HepG2 (cell line): ENCODE data around the gene RAI14.

Experiments
- ARNTL ChIP-seq: sonication (generic); formaldehyde crosslinking; IDR thresholded peaks from 2 replicates; pipeline ENCODE4 v1.4.0; 2020; ENCODE audit warnings: mild to moderate bottlenecking, missing genetic modification reagents
- KLF9 ChIP-seq: IDR thresholded peaks from 2 replicates; pipeline ENCODE4 v1.6.1; 2016; ENCODE audit warnings: low read depth
- MAFK ChIP-seq, 2 experiments: IDR thresholded peaks in 1 of 2; conservative IDR thresholded peaks in 1 of 2; 2 replicates each; pipeline ENCODE4 v1.6.1; 2011; ENCODE audit warnings: improper control_type of control experiment in 2 of 2, low read length in 2 of 2
- POLR2A ChIP-seq, 2 experiments: IDR thresholded peaks; 2 replicates each; pipeline ENCODE4 v1.6.1; 2011; ENCODE audit warnings: low read depth in 2 of 2, low read length in 2 of 2, mild to moderate bottlenecking in 1 of 2, moderate library complexity in 1 of 2; ENCODE audit not compliant: insufficient read depth in 1 of 2
- TAF15 ChIP-seq: fragments of 200-400 bp; formaldehyde crosslinking; IDR thresholded peaks from one replicate; pipeline ENCODE4 v1.6.1; 2018; ENCODE audit warnings: mild to moderate bottlenecking, low read depth, low read length; ENCODE audit not compliant: poor library complexity, severe bottlenecking
- ZBTB7A ChIP-seq: sonication (generic); formaldehyde crosslinking; IDR thresholded peaks from 2 replicates; pipeline ENCODE4 v1.8.0; 2022; ENCODE audit warnings: mild to moderate bottlenecking, missing genetic modification reagents
- ZNF510 ChIP-seq: sonication (generic); formaldehyde crosslinking; IDR thresholded peaks from 2 replicates; pipeline ENCODE4 v1.4.0; 2020; ENCODE audit warnings: low read depth, mild to moderate bottlenecking, missing genetic modification reagents
- TF ChIP-seq, protein P1 (sequence below): sonication (generic); formaldehyde crosslinking; IDR thresholded peaks from 2 replicates; pipeline ENCODE4 v1.5.0; 2020; ENCODE audit warnings: mild to moderate bottlenecking, missing genetic modification reagents, moderate library complexity
- TF ChIP-seq, protein P2 (sequence below): sonication (generic); formaldehyde crosslinking; IDR thresholded peaks from 2 replicates; pipeline ENCODE4 v1.4.0; 2020; ENCODE audit warnings: mild to moderate bottlenecking, missing genetic modification reagents
- TF ChIP-seq, protein P3 (sequence below): sonication (generic); formaldehyde crosslinking; IDR thresholded peaks from 2 replicates; pipeline ENCODE4 v1.5.0; 2020; ENCODE audit warnings: missing genetic modification reagents
- TF ChIP-seq, protein P4 (sequence below): sonication (generic); formaldehyde crosslinking; IDR thresholded peaks from 2 replicates; pipeline ENCODE4 v1.4.0; 2020; ENCODE audit warnings: low read depth, missing genetic modification reagents

DNA sequence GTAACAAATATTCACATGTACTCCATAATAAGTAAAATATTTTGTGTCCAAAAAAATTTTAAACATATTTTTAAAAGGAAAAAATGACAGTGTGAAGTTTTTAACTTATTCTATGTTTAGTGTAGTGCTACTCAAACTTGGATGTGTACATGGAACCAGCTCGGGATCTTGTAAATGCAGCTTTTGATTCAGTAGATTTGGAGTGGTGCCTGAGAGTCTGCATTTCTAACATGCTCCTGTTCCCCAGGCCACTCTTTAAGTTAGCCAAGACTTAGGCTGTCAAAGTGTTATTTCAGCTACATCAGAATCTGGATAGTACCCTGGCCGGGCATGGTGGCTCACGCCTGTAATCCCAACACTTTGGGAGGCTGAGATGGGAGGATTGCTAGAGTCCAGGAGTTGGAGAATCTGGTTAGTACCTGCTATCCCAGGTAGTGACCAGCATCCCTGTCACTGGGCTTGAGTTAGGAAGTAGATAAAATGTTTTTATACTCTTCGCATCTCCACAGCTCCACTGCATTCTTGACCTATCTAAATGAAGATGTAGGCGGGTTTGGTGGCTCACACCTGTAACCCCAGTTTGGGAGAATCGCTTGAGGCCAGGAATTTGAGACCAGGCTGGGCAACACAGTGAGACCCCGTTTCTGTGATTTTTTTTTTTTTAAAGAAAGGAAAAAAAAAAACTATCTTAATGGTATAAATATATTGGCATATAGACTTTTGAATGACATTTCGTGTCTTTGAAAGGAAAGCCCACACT, 122.1 kb downstream of the RAI14 start:
- TF ChIP-seq, protein P1, sequence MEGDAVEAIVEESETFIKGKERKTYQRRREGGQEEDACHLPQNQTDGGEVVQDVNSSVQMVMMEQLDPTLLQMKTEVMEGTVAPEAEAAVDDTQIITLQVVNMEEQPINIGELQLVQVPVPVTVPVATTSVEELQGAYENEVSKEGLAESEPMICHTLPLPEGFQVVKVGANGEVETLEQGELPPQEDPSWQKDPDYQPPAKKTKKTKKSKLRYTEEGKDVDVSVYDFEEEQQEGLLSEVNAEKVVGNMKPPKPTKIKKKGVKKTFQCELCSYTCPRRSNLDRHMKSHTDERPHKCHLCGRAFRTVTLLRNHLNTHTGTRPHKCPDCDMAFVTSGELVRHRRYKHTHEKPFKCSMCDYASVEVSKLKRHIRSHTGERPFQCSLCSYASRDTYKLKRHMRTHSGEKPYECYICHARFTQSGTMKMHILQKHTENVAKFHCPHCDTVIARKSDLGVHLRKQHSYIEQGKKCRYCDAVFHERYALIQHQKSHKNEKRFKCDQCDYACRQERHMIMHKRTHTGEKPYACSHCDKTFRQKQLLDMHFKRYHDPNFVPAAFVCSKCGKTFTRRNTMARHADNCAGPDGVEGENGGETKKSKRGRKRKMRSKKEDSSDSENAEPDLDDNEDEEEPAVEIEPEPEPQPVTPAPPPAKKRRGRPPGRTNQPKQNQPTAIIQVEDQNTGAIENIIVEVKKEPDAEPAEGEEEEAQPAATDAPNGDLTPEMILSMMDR (CRISPR knock-in tag) = no peak
- TF ChIP-seq, protein P2, sequence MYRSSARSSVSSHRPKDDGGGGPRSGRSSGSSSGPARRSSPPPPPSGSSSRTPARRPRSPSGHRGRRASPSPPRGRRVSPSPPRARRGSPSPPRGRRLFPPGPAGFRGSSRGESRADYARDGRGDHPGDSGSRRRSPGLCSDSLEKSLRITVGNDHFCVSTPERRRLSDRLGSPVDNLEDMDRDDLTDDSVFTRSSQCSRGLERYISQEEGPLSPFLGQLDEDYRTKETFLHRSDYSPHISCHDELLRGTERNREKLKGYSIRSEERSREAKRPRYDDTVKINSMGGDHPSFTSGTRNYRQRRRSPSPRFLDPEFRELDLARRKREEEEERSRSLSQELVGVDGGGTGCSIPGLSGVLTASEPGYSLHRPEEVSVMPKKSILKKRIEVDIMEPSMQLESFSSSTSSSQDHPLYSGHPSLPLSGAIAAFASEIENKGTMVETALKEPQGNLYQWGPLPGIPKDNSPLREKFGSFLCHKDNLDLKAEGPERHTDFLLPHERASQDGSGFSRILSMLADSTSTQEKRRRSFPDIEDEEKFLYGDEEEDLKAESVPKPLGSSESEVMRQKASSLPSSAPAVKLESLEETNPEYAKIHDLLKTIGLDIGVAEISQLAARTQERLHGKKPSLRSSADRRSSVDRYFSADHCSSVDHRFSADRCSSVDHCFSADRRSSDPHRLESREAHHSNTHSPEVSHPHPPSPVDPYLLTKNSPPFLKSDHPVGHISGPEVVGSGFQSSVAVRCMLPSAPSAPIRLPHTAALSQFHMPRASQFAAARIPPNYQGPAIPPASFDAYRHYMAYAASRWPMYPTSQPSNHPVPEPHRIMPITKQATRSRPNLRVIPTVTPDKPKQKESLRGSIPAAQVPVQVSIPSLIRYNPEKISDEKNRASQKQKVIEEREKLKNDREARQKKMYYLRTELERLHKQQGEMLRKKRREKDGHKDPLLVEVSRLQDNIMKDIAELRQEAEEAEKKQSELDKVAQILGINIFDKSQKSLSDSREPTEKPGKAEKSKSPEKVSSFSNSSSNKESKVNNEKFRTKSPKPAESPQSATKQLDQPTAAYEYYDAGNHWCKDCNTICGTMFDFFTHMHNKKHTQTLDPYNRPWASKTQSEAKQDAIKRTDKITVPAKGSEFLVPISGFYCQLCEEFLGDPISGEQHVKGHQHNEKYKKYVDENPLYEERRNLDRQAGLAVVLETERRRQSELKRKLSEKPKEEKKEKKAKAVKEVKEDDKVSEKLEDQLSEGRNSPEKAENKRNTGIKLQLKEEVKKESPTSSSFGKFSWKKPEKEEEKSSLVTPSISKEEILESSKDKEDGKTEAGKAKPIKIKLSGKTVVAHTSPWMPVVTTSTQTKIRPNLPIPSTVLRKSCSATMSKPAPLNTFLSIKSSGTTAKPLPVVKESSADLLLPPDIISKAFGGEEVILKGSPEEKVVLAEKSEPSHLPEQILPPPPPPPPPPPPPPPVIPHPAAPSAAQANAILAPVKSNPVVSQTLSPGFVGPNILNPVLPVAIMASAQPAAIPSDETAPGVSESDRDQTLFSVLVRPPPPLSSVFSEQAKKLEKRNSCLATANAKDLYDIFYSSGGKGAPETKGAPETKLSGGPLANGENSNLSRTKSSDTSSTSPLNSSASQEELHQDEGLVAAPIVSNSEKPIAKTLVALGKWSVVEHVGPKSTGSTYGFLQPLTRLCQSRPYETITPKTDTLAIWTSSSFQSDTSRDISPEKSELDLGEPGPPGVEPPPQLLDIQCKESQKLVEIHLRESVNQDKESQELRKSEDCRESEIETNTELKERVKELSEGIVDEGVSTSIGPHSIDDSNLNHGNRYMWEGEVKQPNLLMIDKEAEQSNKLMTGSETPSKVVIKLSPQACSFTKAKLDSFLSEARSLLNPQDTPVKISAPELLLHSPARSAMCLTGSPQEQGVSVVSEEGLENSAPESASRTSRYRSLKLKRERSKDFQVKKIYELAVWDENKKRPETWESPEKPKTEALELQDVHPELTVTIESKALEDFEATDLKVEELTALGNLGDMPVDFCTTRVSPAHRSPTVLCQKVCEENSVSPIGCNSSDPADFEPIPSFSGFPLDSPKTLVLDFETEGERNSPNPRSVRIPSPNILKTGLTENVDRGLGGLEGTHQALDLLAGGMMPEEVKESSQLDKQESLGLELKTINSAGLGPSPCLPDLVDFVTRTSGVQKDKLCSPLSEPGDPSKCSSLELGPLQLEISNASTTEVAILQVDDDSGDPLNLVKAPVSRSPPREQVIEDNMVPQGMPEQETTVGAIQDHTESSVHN = no peak
- TF ChIP-seq KLF9 (CRISPR knock-in tag) = no peak
- no peak for TF ChIP-seq ARNTL (CRISPR knock-in tag)
- TF ChIP-seq, protein P3, sequence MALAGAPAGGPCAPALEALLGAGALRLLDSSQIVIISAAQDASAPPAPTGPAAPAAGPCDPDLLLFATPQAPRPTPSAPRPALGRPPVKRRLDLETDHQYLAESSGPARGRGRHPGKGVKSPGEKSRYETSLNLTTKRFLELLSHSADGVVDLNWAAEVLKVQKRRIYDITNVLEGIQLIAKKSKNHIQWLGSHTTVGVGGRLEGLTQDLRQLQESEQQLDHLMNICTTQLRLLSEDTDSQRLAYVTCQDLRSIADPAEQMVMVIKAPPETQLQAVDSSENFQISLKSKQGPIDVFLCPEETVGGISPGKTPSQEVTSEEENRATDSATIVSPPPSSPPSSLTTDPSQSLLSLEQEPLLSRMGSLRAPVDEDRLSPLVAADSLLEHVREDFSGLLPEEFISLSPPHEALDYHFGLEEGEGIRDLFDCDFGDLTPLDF = no peak
- TF ChIP-seq ZBTB7A = no peak
- TF ChIP-seq MAFK (conservative IDR thresholded peaks at IDR 0.05 in 1 of 2, IDR thresholded peaks at IDR 0.05 in 1 of 2; ENCODE audit: low read length in 2 of 2) = no peak
- TF ChIP-seq, protein P4, sequence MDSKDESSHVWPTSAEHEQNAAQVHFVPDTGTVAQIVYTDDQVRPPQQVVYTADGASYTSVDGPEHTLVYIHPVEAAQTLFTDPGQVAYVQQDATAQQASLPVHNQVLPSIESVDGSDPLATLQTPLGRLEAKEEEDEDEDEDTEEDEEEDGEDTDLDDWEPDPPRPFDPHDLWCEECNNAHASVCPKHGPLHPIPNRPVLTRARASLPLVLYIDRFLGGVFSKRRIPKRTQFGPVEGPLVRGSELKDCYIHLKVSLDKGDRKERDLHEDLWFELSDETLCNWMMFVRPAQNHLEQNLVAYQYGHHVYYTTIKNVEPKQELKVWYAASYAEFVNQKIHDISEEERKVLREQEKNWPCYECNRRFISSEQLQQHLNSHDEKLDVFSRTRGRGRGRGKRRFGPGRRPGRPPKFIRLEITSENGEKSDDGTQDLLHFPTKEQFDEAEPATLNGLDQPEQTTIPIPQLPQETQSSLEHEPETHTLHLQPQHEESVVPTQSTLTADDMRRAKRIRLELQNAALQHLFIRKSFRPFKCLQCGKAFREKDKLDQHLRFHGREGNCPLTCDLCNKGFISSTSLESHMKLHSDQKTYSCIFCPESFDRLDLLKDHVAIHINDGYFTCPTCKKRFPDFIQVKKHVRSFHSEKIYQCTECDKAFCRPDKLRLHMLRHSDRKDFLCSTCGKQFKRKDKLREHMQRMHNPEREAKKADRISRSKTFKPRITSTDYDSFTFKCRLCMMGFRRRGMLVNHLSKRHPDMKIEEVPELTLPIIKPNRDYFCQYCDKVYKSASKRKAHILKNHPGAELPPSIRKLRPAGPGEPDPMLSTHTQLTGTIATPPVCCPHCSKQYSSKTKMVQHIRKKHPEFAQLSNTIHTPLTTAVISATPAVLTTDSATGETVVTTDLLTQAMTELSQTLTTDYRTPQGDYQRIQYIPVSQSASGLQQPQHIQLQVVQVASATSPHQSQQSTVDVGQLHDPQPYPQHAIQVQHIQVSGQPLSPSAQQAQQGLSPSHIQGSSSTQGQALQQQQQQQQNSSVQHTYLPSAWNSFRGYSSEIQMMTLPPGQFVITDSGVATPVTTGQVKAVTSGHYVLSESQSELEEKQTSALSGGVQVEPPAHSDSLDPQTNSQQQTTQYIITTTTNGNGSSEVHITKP (CRISPR knock-in tag) = no peak
- no peak for TF ChIP-seq POLR2A (IDR thresholded peaks at IDR 0.05; ENCODE audit: insufficient read depth in 1 of 2, low read depth in 2 of 2, low read length in 2 of 2)
- no peak for TF ChIP-seq ZNF510
- TF ChIP-seq TAF15 = no peak
